HG02798 (cell line): ENCODE results near the gene CHMP6.

Source experiments
- ATAC-seq: cut with Tn5 transposase; IDR thresholded peaks from one replicate; pipeline ENCODE4 v1.9.1; 2021; ENCODE audit warnings: mild to moderate bottlenecking; ENCODE audit not compliant: unreplicated experiment, poor library complexity

CHMP6 gene

GRCh38 chr17:80990921-80991644 is 558 bp upstream of the CHMP6 start:
- ATAC-seq, result no peak

GRCh38 chr17:80992077-80992947 is 671 bp downstream of the CHMP6 start:
- peak; percentile 17 for ATAC-seq

- ATAC-seq, result no peak
Observed at GRCh38 chr17:80992948-80993624, 1.4 kb downstream of the CHMP6 start.

GRCh38 chr17:80995131-80995530 is 3.5 kb downstream of the CHMP6 start:
- ATAC-seq, result no peak

GRCh38 chr17:80996422-80997305 is 5.0 kb downstream of the CHMP6 start:
- ATAC-seq, result no peak

- ATAC-seq, result no peak
Observed at GRCh38 chr17:80997424-80998117, 5.9 kb downstream of the CHMP6 start.

- ATAC-seq, result no peak
Observed at GRCh38 chr17:80998118-80998747, 6.6 kb downstream of the CHMP6 start.

- no peak for ATAC-seq
Observed at GRCh38 chr17:80998748-80999535, 7.3 kb downstream of the CHMP6 start.

GRCh38 chr17:80999536-81000333 is 8.1 kb downstream of the CHMP6 start:
- no peak for ATAC-seq

GRCh38 chr17:81000334-81000630 is 8.6 kb downstream of the CHMP6 start:
- ATAC-seq, result no peak

- no peak for ATAC-seq
Observed at GRCh38 chr17:81000631-81001357, 9.2 kb downstream of the CHMP6 start.

- no peak for ATAC-seq
Observed at GRCh38 chr17:81002013-81002384, 10.4 kb downstream of the CHMP6 start.

- no peak for ATAC-seq
Observed at GRCh38 chr17:81002409-81003361, 11.0 kb downstream of the CHMP6 start.

GRCh38 chr17:81003711-81004475 is 12.3 kb downstream of the CHMP6 start:
- ATAC-seq, result no peak

- ATAC-seq, result no peak
Observed at GRCh38 chr17:81006891-81007290, 15.2 kb downstream of the CHMP6 start.
